ENCODE results near the gene MASP1.

GRCh38 chr3:187286467-187287059 lies 5.0 kb downstream of the MASP1 start:
- no peak for TF ChIP-seq EZH2 (IDR thresholded peaks at IDR 0.05; ENCODE audit: low read length, missing control alignments)
- TF ChIP-seq CTCF (conservative IDR thresholded peaks at IDR 0.05 in 1 of 2, IDR thresholded peaks at IDR 0.05 in 1 of 2; ENCODE audit: low read depth in 1 of 2, low read length in 2 of 2) = no peak

Data from fibroblast of lung (primary cell).